Suprapubic skin (tissue), 4 donors: ENCODE measurements around the gene CASK.

ENCODE experiments used
- EP300 ChIP-seq: sonication (generic); formaldehyde crosslinking; IDR thresholded peaks from one replicate; pipeline ENCODE4 v1.6.1; 2017; ENCODE audit warnings: antibody characterized with exemption
- POLR2A ChIP-seq, 2 donors: fragments of 450-650 bp; IDR thresholded peaks; one replicate each; pipeline ENCODE4 v1.6.1; 2017; ENCODE audit warnings: antibody characterized with exemption in 2 of 2, mild to moderate bottlenecking in 2 of 2, moderate library complexity in 2 of 2
- POLR2AphosphoS5 ChIP-seq, 3 donors: sonication (generic); formaldehyde crosslinking; IDR thresholded peaks; one replicate each; pipeline ENCODE4 v1.6.1; 2017; ENCODE audit warnings: antibody characterized with exemption in 3 of 3
- TF ChIP-seq, protein P1 (sequence below), 2 donors: fragments of 200-600 bp in 1 of 2; fragments of 450-650 bp in 1 of 2; sonication (generic) in 1 of 2; IDR thresholded peaks; one replicate each; pipeline ENCODE4 v1.5.1; 2016 to 2019; ENCODE audit warnings: antibody characterized with exemption in 2 of 2, mild to moderate bottlenecking in 1 of 2, moderate library complexity in 1 of 2

DNA sequence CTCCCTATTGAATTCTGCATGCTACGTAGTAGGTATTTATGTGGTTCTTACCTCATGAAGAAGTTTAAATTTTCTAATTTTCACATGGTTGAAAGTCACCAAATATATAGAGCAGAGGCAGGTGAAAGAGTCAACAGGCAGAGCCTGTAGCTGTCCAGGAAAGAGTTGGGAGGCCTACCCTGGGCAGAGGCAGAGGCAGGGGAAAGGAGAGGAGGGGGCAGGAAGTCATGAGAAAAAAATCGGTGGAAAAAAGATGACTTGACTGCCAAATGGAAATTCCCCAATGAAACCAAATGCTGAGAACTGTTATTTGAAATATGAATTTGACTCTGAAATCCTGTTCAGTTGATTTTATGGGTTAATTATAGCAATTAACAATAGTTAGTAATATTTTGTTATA is 257.7 kb downstream of the CASK start:
- TF ChIP-seq, protein P1, sequence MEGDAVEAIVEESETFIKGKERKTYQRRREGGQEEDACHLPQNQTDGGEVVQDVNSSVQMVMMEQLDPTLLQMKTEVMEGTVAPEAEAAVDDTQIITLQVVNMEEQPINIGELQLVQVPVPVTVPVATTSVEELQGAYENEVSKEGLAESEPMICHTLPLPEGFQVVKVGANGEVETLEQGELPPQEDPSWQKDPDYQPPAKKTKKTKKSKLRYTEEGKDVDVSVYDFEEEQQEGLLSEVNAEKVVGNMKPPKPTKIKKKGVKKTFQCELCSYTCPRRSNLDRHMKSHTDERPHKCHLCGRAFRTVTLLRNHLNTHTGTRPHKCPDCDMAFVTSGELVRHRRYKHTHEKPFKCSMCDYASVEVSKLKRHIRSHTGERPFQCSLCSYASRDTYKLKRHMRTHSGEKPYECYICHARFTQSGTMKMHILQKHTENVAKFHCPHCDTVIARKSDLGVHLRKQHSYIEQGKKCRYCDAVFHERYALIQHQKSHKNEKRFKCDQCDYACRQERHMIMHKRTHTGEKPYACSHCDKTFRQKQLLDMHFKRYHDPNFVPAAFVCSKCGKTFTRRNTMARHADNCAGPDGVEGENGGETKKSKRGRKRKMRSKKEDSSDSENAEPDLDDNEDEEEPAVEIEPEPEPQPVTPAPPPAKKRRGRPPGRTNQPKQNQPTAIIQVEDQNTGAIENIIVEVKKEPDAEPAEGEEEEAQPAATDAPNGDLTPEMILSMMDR (IDR thresholded peaks at IDR 0.05), result no peak
- TF ChIP-seq POLR2A (IDR thresholded peaks at IDR 0.05) (no peak), POLR2AphosphoS5 (IDR thresholded peaks at IDR 0.05) (no peak), EP300 (no peak)
